Activated T-cell treated with anti-CD3 and anti-CD28 coated beads, Interleukin-2, amount 50 U/mL, for 72 hours (primary cell): Measurements from ENCODE around the gene LYPLAL1. TPM values are rescaled to one million over a fixed set of nuclear protein-coding genes. Genes with fewer than 3 reads are reported as not detected.
"Not testable (repeated sequence)": the region's sequence is repeated elsewhere in the genome, so short reads cannot be mapped to it uniquely, and the experiment has no call there.

Experiments
- ATAC-seq, 2 donors: fragments of 150-1000 bp; cut with Tn5 transposase; replicated peaks in 1 of 2; 2 replicates each; pipeline ENCODE4 v1.10.0; 2021; ENCODE audit warnings: moderate library complexity in 2 of 2, mild to moderate bottlenecking in 1 of 2
- DNase-seq, 2 donors: peaks; one replicate each; pipeline ENCODE4 v3.0.0; 2021 to 2022; ENCODE audit warnings: mixed read lengths in 1 of 2
- H3K27ac Mint-ChIP-seq: one replicate; pipeline ENCODE4 v1.8.0; 2022; ENCODE audit warnings: mild to moderate bottlenecking, moderate library complexity, mixed read lengths
- H3K27me3 Mint-ChIP-seq: one replicate; pipeline ENCODE4 v1.8.0; 2022; ENCODE audit warnings: low read depth, mixed read lengths
- H3K36me3 Mint-ChIP-seq, 2 donors: one replicate each; pipeline ENCODE4 v1.8.0; 2022; ENCODE audit warnings: mixed read lengths in 2 of 2, mild to moderate bottlenecking in 1 of 2; ENCODE audit not compliant: insufficient read depth in 2 of 2
- H3K4me1 Mint-ChIP-seq: one replicate; pipeline ENCODE4 v1.8.0; 2022; ENCODE audit warnings: low read depth, mixed read lengths
- H3K4me3 Mint-ChIP-seq, 2 donors: one replicate each; pipeline ENCODE4 v1.8.0; 2022; ENCODE audit warnings: mild to moderate bottlenecking in 2 of 2, mixed read lengths in 2 of 2, moderate library complexity in 2 of 2
- H3K9me3 Mint-ChIP-seq, 2 donors: one replicate each; pipeline ENCODE4 v1.8.0; 2022; ENCODE audit warnings: mixed read lengths in 2 of 2
- total RNA-seq, 2 donors: library from RNA; stranded (reverse); gene quantifications; one replicate each; pipeline ENCODE4 v1.2.3, GENCODE V29; 2022

Gene LYPLAL1
- total RNA-seq, 2 donors from 2014 or later: 27.6 to 28.9 TPM

DNA sequence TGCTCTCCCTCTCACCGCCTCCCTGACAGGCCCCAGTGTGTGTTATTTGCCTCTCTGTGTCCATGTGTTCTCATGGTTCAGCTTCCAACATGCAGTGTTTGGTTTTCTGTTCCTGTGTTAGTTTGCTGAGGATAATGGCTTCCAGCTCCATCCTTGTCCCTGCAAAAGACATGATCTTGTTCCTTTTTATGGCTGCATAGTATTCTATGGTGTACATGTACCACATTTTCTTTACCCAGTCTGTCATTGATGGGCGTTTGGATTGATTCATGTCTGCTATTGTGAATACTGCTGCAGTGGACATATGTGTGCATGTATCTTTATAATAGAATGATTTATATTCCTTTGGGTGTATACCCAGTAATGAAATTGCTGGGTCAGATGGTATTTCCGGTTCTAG is 22.2 kb downstream of the LYPLAL1 start:
- not testable (repeated sequence) for H3K27ac Mint-ChIP-seq, H3K4me1 Mint-ChIP-seq, H3K27me3 Mint-ChIP-seq, DNase-seq, H3K4me3 Mint-ChIP-seq, ATAC-seq, H3K9me3 Mint-ChIP-seq
- H3K36me3 Mint-ChIP-seq: peaks cover 6 to 15% of the 10 kb centered on the region in 2 donors

DNA sequence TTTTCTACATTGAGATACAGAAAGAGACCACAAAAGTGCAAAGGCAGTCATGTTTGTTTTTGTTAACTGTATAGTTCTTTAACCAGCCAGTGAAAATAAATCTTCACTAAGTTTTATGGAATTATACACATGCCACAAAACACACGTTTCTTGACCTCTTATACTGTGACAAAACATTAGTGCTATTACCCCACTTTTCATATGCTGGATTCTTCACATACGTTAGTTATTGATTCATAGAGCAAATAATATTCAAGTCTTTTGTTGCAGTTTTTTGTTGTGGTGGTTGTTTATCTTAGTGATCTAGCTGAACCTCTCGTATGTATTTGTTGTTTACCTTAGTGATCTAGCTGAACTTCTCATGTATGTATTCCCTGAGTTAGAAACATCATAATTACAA is 28.0 kb downstream of the LYPLAL1 start:
- Mint-ChIP-seq H3K27me3 (no peaks in the 10 kb centered on the region), H3K27ac (no peak overlapping the region), H3K36me3 (peaks cover 2% of the 10 kb centered on the region in 2 donors), H3K9me3 (no peaks in the 10 kb centered on the region), H3K4me1 (no peaks in the 10 kb centered on the region), H3K4me3 (no peak overlapping the region)
- no peak for ATAC-seq
- DNase-seq: no peak

DNA sequence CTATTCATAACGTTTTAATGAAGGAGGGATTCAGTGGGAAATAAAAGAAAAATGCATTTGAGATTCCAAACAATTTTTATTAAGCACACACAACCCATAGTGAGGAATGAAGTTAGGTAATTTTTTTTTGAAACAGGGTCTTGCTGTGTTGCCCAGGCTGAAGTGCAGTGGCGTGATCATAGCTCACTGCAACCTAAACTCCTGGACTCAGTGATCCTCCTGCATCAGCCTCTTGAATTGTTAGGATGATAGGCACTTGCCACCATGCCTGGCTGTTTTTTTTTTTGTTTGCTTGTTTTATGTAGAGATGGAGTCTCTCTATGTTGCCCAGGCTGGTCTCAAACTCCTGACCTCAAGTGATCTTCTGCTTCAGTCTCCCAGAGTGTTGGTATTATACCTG is 28.9 kb downstream of the LYPLAL1 start:
- ATAC-seq (no peak), DNase-seq (no peak)
- Mint-ChIP-seq H3K9me3 (no peaks in the 10 kb centered on the region), H3K27ac (no peak overlapping the region), H3K36me3 (peaks cover 1 to 2% of the 10 kb centered on the region in 2 donors), H3K4me1 (no peaks in the 10 kb centered on the region), H3K27me3 (no peaks in the 10 kb centered on the region), H3K4me3 (no peak overlapping the region)

DNA sequence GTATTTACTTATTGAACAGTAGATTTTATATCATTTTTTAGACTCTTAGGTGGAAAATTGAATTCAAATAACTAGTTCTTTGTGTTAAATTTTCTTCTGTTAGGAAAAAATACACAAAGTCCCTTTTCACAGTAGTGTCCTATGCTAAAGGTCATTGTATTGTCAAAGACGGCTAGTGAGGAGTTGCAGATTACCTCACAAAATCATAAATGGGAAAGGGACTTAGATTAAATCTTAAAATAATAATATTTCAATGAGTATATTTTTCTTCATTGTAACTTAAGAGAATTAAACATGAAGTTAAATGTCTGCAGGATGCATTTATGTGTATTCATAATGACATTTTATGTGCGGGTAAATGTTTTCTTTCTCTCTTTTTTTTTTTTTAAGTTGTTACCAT is 32.7 kb downstream of the LYPLAL1 start:
- Mint-ChIP-seq H3K4me3 (no peak overlapping the region), H3K4me1 (no peaks in the 10 kb centered on the region), H3K27ac (no peak overlapping the region), H3K27me3 (no peaks in the 10 kb centered on the region), H3K36me3 (peaks cover 0 to 2% of the 10 kb centered on the region in 2 donors), H3K9me3 (no peaks in the 10 kb centered on the region)
- no peak for ATAC-seq
- DNase-seq: no peak

DNA sequence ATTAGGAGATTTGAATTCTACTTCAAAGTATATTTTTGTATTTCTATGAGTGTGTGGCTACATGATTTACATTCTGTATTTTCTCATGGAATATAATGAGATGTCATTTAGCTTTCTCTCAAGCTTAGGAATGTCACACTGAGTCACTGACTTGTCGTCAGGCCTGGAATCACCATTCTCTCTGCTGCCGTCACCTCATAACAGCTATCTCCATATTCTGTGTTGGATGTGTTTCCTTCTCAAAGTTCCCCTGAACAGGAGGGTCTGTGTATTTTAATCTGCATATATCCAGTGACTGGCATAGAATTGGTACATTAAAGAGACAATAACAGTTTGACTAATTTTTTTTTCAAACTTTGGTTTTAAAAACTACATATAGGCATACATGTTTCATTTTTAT is 35.9 kb downstream of the LYPLAL1 start:
- DNase-seq (no peak), ATAC-seq (no peak)
- H3K27ac Mint-ChIP-seq: no peak overlapping the region
- no peaks in the 10 kb centered on the region for H3K9me3 Mint-ChIP-seq
- no peak overlapping the region for H3K4me3 Mint-ChIP-seq
- peaks cover 0 to 7% of the 10 kb centered on the region in 2 donors for H3K36me3 Mint-ChIP-seq
- H3K27me3 Mint-ChIP-seq: no peaks in the 10 kb centered on the region
- no peaks in the 10 kb centered on the region for H3K4me1 Mint-ChIP-seq

DNA sequence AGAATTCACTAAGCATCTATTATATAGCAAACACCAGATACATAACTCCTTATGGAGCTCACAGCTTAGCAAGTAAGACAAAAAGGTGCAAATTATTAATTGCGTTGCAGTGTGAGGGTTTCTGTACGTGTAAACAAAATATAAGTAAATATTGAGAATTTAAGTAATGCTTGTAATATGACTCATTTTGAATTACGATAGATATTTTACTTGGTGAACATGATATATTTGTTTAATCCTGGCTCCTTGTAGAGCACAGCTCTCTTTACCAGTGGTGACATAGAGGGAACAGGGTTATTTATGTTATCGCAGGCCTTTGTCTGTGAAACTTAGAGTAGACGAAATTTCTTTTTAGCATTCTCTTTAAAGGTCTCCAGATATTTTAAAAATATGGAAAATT is 36.4 kb downstream of the LYPLAL1 start:
- H3K4me3 Mint-ChIP-seq: no peak overlapping the region
- no peak for DNase-seq
- no peak for ATAC-seq
- peaks cover 0 to 7% of the 10 kb centered on the region in 2 donors for H3K36me3 Mint-ChIP-seq
- no peak overlapping the region for H3K27ac Mint-ChIP-seq
- no peaks in the 10 kb centered on the region for H3K27me3 Mint-ChIP-seq
- no peaks in the 10 kb centered on the region for H3K4me1 Mint-ChIP-seq
- no peaks in the 10 kb centered on the region for H3K9me3 Mint-ChIP-seq

DNA sequence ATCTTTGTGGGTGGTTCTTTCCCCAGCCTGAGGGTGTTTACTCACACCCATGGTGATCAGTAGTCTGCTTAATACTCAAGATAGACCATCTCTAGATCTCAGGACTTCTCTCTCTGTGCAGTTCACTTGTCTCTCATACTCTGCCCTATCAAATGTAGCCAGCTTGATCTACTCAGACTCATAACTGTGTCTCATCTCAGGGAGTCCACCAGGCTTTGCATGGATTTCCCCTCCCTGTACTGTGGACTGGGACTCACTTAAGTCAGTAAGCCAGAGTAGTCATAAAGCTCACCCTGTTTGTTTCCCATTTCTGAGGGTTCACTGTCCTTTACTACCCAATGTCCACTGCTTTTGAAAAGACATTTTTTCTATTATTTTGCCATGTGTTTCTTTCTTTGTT is 41.8 kb downstream of the LYPLAL1 start:
- Mint-ChIP-seq H3K27me3 (no peaks in the 10 kb centered on the region), H3K9me3 (no peaks in the 10 kb centered on the region), H3K36me3 (peaks cover 2 to 10% of the 10 kb centered on the region in 2 donors), H3K4me1 (no peaks in the 10 kb centered on the region), H3K27ac (no peak overlapping the region), H3K4me3 (no peak overlapping the region)
- ATAC-seq (peak in 1 of 2 donors; percentile 36), DNase-seq (no peak)

DNA sequence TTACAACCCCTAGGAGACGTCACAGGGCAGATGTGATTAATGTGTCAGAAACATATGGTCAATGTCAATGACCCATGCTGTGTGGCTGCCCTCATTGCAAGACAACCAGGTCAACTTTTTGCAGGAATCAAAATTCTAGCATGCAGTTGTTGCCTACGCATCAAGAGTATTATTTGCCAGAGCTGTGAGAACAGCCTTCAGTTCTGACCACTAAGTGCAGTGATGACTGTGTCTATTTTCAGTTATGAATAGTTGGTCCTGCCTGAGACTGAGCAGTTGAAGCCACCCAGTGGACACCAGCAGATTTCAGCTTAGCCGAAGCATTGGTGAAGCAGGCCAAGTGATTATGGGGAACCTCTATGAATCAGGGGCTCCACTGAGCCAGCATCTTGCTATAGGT is 47.3 kb downstream of the LYPLAL1 start:
- Mint-ChIP-seq H3K27me3 (no peaks in the 10 kb centered on the region), H3K27ac (no peak overlapping the region), H3K36me3 (peaks cover 0 to 2% of the 10 kb centered on the region in 2 donors), H3K9me3 (no peaks in the 10 kb centered on the region), H3K4me1 (no peaks in the 10 kb centered on the region), H3K4me3 (no peak overlapping the region)
- ATAC-seq: peak; percentile 37 to 62
- DNase-seq: no peak

DNA sequence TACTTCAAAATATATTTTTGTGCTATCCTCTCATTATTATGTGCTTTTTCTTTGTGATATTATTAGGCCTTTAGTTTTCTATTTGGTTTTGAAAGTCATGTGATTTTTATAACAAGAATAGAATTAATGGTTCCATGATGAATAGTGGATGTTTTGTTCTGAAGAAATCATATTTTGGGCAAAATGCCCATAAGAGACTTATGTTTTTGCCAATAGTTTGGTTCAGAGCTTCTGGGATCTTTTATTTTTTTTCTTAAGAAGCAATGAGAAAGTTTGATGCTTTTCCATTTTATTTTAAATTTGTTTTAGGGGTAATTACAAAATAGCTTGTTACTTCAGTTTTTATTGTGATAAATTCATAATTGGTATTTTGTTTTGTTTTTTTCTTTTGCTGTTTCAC is 49.8 kb downstream of the LYPLAL1 start:
- no peaks in the 10 kb centered on the region for H3K4me1 Mint-ChIP-seq
- no peaks in the 10 kb centered on the region for H3K27me3 Mint-ChIP-seq
- DNase-seq (no peak), ATAC-seq (no peak)
- no peaks in the 10 kb centered on the region for H3K36me3 Mint-ChIP-seq
- H3K4me3 Mint-ChIP-seq: no peak overlapping the region
- H3K27ac Mint-ChIP-seq: no peak overlapping the region
- no peaks in the 10 kb centered on the region for H3K9me3 Mint-ChIP-seq

DNA sequence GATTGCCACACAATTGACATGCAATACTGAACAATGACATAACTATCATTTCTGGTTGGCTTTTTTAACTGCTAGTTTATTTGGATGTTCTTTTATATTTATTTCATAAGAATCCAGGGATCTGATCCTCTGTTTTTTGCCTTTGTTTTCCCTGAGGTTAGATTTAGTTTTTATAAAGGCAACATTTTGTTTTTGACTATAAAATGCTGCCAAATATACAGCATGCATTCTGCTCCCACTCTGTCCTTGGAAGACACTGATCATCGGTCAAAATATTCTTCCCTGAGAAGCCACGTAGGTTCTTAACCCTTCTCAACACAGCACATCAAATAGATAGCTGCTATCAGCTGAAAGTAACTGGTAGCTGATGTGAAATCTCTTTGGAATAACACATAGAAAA is 52.5 kb downstream of the LYPLAL1 start:
- no peak for DNase-seq
- Mint-ChIP-seq H3K27me3 (no peaks in the 10 kb centered on the region), H3K27ac (no peak overlapping the region), H3K36me3 (no peaks in the 10 kb centered on the region), H3K9me3 (no peaks in the 10 kb centered on the region), H3K4me1 (no peaks in the 10 kb centered on the region), H3K4me3 (no peak overlapping the region)
- ATAC-seq: no peak

DNA sequence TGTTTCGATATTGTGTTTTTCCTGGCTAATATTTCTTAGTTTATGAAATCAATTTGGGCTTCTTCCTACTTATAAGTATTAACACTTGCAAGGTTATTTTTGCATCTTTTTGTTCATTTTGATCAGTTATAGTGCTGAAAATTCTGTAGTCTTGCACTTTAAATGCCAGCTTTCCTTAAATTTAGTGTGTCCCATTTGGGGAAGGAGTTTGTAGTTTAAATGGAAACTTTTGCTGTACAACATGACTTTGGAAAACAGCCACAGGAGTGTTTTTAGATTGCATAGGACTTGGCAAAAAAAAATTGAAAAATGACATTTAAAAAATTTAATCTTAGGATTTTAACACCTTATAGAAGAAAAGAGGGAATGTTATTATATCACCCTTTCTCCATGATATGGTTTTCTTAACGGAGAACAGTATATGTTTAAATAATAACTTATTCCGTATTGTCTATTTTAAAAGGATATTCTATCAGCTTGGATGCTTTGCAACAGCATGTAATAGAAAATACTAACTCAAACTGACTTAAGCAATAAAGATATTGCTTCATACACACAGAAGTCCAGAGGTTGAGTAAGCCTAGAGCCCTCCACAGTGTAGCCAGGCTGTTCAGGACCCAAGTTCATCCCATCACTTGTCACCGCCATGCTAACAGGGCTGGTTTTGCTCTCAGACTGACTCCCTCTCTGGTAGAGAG is 53.8 kb downstream of the LYPLAL1 start:
- ATAC-seq: no peak
- Mint-ChIP-seq H3K9me3 (no peaks in the 10 kb centered on the region), H3K4me3 (no peak overlapping the region), H3K27me3 (no peaks in the 10 kb centered on the region), H3K36me3 (no peaks in the 10 kb centered on the region), H3K4me1 (no peaks in the 10 kb centered on the region), H3K27ac (no peak overlapping the region)
- no peak for DNase-seq

DNA sequence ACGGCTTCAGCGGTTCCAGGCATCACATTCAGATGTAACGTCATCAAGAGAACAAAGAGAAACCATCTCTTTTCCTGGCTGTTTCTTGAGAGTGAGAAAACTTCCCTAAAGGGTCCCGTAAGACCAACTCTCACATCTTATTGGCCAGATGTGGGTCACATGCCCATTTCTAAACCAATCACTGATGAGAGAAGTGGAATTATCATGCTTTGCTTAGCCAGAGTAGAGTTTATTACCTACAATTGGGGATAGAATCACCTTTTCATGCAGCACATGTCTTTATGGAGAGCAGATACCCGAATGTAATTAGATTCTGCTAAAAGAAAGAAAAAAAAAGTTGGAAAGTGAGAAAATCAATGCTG is 54.4 kb downstream of the LYPLAL1 start:
- DNase-seq (no peak), ATAC-seq (no peak)
- no peaks in the 10 kb centered on the region for H3K27me3 Mint-ChIP-seq
- no peaks in the 10 kb centered on the region for H3K9me3 Mint-ChIP-seq
- no peaks in the 10 kb centered on the region for H3K36me3 Mint-ChIP-seq
- no peak overlapping the region for H3K4me3 Mint-ChIP-seq
- H3K4me1 Mint-ChIP-seq: no peaks in the 10 kb centered on the region
- H3K27ac Mint-ChIP-seq: no peak overlapping the region

DNA sequence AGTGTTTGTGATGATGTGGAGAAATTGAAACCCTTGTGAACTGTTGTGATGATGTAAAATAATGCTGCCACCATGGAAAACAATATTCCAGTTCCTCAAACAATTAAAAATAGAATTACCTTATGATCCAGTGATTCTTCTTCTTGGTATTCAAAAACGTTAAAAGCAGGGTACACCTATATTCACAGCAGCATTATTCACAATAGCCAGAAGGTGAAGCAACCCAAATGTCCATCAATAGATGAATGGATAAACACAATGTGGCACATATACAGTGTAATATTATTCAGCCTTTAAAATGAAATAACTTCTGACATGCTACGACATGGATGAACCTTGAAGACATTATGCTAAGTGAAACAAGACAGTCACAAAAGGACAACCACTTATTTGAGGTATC is 59.2 kb downstream of the LYPLAL1 start:
- Mint-ChIP-seq H3K27ac (no peak overlapping the region), H3K4me1 (no peaks in the 10 kb centered on the region), H3K4me3 (no peak overlapping the region), H3K9me3 (no peaks in the 10 kb centered on the region), H3K36me3 (no peaks in the 10 kb centered on the region), H3K27me3 (no peaks in the 10 kb centered on the region)
- ATAC-seq (no peak), DNase-seq (no peak)

DNA sequence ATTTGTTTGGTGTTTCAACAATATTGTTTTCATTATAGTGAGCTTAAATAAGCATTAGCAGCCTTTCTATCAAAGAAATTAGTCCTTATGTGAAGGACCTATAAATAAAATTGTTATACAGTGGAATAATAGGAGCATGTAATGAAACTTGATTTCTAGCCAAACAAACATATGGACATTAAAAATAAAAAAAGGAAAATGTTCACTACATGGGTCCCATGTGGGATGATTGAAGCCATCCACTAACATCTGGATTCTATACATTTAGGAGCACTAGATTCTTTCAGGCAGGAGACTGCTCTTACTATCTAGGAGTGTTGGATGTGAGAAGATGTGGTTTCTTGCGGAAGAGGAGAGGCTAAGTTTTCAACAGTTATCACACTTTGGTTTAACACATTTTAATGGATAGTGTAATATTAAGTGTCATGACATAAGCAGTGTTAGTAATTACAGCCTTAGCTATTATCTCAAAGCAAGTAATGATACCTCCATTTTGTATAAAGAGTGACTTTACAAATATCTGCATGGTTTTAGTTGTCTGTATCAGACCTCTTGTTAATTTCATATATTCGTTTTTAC is 62.3 kb downstream of the LYPLAL1 start:
- Mint-ChIP-seq H3K27ac (no peak overlapping the region), H3K36me3 (no peaks in the 10 kb centered on the region), H3K9me3 (no peaks in the 10 kb centered on the region), H3K4me3 (no peak overlapping the region), H3K4me1 (no peaks in the 10 kb centered on the region), H3K27me3 (no peaks in the 10 kb centered on the region)
- ATAC-seq (no peak), DNase-seq (no peak)
